GM21447 (cell line): ENCODE data around the gene NUP50.

Experiments
- ATAC-seq: cut with Tn5 transposase; IDR thresholded peaks from one replicate; pipeline ENCODE4 v1.9.1; 2021; ENCODE audit not compliant: unreplicated experiment

NUP50 gene

GRCh38 chr22:45192701-45193187, 29.0 kb downstream of the NUP50 start:
- ATAC-seq, result no peak

- no peak for ATAC-seq
Measured at GRCh38 chr22:45194686-45195085, 31.0 kb downstream of the NUP50 start.

- ATAC-seq, result no peak
Measured at GRCh38 chr22:45195616-45196015, 31.9 kb downstream of the NUP50 start.

- no peak for ATAC-seq
Measured at GRCh38 chr22:45196308-45196707, 32.6 kb downstream of the NUP50 start.

GRCh38 chr22:45196926-45197605, 33.3 kb downstream of the NUP50 start:
- ATAC-seq, result no peak

GRCh38 chr22:45197606-45198462, 34.1 kb downstream of the NUP50 start:
- ATAC-seq, result no peak

GRCh38 chr22:45198463-45198795, 34.7 kb downstream of the NUP50 start:
- ATAC-seq, result no peak

- no peak for ATAC-seq
Measured at GRCh38 chr22:45199723-45200122, 36.0 kb downstream of the NUP50 start.

- no peak for ATAC-seq
Measured at GRCh38 chr22:45200230-45200629, 36.5 kb downstream of the NUP50 start.

- ATAC-seq, result no peak
Measured at GRCh38 chr22:45200860-45201511, 37.3 kb downstream of the NUP50 start.

- no peak for ATAC-seq
Measured at GRCh38 chr22:45201678-45202332, 38.1 kb downstream of the NUP50 start.

- ATAC-seq, result no peak
Measured at GRCh38 chr22:45202333-45203149, 38.8 kb downstream of the NUP50 start.

- no peak for ATAC-seq
Measured at GRCh38 chr22:45203150-45203951, 39.6 kb downstream of the NUP50 start.

GRCh38 chr22:45204241-45204640, 40.5 kb downstream of the NUP50 start:
- no peak for ATAC-seq

GRCh38 chr22:45204819-45205218, 41.1 kb downstream of the NUP50 start:
- no peak for ATAC-seq

GRCh38 chr22:45205276-45205925, 41.7 kb downstream of the NUP50 start:
- no peak for ATAC-seq

- ATAC-seq, result no peak
Measured at GRCh38 chr22:45206233-45206632, 42.5 kb downstream of the NUP50 start.

GRCh38 chr22:45207533-45207932, 43.8 kb downstream of the NUP50 start:
- no peak for ATAC-seq

GRCh38 chr22:45207981-45208664, 44.4 kb downstream of the NUP50 start:
- no peak for ATAC-seq
